Stimulated activated CD4-positive, alpha-beta T cell treated with anti-CD3 and anti-CD28 coated beads, Interleukin-1b, Interleukin-23, amount 100 ng/mL, for 1 hour (primary cell): ENCODE results near the gene MERTK.
A peak's percentile ranks its signal among the peaks of the same experiment; 100 is the strongest.
"Not testable (repeated sequence)": the region's sequence is repeated elsewhere in the genome, so short reads cannot be mapped to it uniquely, and the experiment has no call there.

ENCODE experiments used
- DNase-seq, 2 donors: peaks; one replicate each; pipeline ENCODE4 v3.0.0-alpha.2; 2020; ENCODE audit warnings: low read depth in 2 of 2

MERTK gene

GRCh38 chr2:112041460-112041859 lies 143.1 kb downstream of the MERTK start:
- DNase-seq, result not testable (repeated sequence)

DNA sequence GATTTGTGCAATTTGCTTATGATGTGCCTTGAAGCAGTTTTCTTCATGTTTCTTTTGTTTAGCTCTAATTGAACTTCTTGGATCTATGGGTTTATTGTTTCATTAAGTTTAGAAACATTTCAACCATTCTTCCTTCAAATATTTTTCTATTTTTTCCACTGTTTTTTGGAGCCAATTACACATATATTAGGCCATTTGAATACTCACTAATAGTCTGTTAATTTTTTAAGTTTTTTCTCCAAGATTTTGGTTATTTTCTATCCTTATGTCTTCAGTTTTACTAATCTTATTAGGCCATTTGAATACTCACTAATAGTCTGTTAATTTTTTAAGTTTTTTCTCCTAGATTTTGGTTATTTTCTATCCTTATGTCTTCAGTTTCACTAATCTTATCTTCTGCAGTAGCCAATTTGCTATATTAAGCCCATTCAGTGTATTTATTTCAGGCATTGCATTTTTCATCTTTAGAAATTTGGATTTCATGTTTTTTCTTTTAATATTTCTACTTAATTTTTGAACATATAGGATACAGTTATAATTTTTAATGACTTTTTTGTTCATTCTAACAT lies 147.1 kb downstream of the MERTK start:
- no peak for DNase-seq

DNA sequence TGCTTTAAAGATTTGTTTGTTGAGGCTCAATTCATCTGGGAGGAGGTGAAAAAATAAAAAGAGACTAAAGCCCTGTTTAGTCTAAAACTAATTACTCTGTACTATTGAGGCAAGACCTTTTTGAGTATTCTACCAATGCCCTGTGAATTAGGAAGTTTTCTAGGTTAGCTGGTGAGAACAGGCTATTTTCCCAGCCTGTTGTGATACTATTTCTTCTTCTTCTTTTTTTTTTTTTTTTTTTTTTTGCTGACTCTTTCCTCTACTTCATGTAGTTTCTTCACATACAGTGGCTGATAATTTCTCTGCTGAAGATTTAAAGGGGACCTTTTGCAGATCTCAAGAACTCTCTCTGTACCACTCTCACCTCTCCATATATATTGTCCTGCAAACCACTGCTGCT lies 147.8 kb downstream of the MERTK start:
- DNase-seq, result no peak

- no peak for DNase-seq
Observed at GRCh38 chr2:112047537-112048235, 149.3 kb downstream of the MERTK start.

- no peak for DNase-seq
Observed at GRCh38 chr2:112048236-112048592, 149.8 kb downstream of the MERTK start.

- DNase-seq, result no peak
Observed at GRCh38 chr2:112048887-112049286, 150.5 kb downstream of the MERTK start.

GRCh38 chr2:112050316-112050715 lies 151.9 kb downstream of the MERTK start:
- no peak for DNase-seq

DNA sequence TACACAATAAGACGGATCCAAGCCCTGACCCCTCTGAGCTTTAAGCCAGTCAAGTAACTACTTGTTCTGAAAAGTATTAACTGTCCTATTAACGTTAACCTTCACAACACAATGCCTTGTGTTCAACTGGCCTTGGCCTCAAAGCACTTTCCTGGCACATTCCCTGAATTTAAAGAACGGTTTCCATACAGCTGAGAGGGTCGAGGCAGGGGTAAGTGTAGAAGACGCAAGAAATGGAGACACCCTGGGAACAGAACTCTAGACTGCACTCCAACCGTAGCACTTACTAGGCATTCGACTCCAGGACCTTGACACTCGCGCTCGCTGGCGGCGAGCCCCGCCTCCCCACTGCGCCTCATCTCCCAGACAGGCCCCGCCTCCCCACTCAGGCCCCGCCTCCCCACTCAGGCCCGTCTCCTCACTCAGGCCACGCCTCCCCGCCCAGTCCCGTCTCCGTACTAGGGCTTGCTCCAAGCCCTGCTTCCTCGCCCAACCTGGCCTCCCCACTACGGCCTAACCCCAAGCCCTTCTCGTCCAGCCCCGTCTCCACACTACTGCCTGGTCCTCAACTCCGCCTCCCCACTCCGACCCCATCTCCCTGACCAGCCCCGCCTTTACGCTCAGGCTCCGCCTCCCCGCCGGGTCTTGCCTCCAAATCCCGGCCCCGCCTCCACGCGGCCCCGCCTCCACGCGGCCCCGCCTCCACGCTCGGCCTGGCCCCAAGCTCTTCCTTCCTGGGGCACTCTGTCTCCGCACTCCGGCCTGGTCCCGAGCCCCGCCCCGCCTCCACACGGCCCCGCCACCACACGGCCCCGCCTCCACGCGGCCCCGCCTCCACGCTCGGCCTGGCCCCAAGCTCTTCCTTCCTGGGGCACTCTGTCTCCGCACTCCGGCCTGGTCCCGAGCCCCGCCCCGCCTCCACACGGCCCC lies 155.8 kb downstream of the MERTK start:
- peak; percentile 95 to 98 for DNase-seq

- peak; percentile 95 to 98 for DNase-seq
Observed at GRCh38 chr2:112054847-112055729, 156.7 kb downstream of the MERTK start, which contains the start of gene TMEM87B. Gene TMEM87B (plus strand): TSS chr2:112055269. CDS start chr2:112055592, 323 bp downstream.

DNA sequence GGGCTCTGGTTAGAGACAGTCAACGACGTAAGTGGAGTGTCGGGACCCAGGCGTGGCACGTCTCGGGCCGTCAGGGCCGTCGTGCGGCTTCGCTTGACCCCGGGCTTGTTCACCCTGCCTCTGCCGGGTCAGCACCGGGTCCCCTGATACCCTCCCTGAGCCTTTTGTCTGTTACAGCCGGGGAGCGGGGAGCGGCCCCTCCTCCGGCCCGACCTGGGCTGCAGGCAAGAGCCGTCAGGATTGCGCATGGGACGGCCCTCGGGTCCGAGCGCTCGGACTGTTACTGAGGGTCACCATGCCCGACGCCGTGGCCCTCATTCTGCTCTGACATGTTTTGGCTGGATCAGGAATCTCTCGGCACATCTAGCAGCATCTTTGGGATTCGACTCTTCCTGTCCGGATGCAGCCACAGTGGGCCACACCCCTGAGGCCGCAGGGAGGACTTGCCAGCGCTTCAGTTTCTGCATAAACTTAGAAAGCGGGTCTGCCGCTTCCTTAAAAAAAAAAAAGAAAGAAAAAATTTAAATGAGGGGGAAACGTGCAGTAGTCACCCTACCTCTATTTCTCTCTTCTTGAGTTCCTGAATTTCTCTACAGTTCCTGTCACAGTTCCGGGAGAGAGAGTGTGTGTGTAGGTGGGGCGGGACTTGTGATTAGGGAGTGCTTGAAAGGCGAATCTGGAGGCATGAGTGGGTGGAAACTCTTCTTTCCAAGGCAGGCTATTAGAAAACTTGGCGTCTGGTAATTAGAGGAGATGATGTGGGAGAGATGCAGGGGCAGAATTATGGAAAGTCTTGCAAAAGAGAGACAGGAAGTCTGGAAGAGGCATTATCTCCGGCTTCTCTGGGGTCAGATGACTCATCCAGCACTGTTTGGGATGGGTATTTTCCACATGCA lies 157.6 kb downstream of the MERTK start:
- no peak for DNase-seq

DNA sequence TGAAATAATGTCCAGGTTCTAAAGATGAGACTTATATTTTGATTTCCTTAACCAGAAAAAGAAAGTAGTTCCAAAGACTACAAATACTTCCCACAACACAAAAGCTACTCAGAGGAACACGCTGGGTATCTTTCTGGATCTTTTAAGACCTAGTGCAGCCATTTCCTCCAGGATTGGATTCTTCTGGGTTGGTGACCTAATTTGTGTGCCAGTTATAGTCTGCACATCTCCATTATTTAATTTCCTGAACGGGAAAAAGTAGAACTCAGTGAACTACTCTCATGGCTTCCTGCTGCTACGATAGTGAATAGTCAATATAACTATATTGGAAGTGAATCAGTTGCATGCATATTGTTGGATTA lies 158.2 kb downstream of the MERTK start:
- no peak for DNase-seq

GRCh38 chr2:112059671-112060070 lies 161.3 kb downstream of the MERTK start:
- no peak for DNase-seq

DNA sequence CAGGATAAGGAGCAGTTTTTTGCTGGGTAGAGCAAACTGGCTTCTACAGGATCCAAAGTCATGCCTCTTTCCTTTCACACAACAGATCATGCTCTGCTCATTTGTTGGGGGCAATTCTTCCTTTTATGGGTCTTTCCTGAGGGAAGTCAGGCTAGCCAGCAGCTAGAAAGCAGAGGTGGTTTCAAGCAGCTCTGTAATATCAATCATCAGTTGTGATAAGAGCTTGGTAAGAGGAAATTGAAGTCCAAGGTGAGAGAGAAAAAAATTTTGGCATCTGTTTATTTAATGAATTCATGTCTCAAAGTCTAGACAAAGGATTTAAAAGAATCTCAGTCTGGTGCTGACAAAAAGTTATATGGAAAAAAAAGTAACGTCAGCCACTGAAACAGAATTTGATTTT lies 162.9 kb downstream of the MERTK start:
- no peak for DNase-seq

DNA sequence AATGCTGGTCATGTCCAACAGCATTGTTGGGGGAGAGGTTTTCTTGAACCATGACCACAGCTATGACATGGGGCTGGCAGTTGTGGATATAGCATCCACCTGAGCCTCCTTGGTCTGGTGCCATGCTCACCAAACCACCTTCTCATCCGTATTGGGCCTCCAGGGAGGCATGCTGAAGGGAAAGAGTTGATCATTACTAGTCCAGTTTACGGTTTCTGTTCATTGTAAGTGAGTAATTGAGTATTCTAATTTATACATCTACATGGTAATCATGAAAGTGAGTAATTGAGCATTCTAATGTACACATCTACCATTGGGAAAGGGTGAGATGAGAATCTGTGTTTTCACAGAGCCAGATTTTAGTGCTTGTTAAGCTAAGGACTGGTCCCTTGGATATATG lies 163.4 kb downstream of the MERTK start:
- DNase-seq, result no peak

DNA sequence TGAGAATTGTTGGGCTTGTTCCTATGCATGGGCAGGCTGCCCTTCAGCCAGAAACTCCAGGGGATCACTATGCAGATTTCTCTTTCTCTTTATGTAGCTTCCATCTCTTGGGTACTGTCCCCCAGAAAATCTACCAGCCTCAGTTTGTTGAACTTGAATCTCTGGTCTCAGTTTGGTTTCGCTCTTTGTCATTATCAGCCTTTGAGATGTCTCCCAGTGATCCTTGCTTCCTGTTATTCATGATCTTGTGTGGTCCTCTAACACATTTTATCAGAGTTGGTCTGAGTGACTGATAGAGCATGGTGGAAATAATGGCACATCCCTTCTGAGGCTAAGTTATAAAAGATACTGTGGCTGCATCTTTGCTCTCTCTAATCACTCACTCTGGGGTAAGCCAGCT lies 164.5 kb downstream of the MERTK start:
- DNase-seq, result no peak

DNA sequence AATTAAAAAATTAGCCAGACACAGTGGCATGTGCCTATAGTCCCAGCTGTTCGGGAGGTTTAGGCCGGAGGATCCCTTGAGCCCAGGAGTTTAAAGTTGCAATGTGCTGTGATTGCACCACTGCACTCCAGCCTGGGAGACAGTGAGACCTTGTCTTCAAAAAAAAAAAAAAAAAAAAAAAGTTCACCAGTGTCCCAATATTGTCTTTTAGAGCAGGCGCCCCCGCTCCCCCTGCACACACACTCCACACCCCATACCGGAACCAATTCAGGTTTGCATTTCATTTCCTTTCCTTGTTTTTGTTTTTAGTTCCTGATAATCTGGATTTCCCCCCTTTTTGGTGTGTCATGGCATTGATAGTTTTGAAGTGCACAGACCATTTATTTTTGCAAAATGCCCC lies 167.1 kb downstream of the MERTK start:
- DNase-seq, result no peak

DNA sequence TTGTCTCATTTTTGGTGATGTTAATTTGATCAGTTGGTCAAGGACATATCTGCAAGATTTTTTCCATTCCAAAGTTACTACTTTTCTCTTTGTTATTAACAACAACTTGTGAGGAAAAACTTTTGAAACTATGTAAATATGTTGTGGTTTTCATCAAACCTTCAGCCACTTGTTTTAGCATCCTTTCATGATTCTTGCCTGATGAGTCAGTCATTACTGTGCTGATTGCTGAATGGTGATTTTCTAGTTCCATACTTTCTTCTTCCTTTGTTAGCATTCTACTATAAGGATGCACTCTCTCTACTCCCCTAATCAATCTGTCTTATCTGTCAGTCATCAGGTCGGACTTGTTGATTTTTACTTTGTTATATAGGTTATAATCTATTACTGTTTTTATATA lies 167.6 kb downstream of the MERTK start:
- no peak for DNase-seq

- not testable (repeated sequence) for DNase-seq
Observed at GRCh38 chr2:112069794-112070193, 171.4 kb downstream of the MERTK start.

DNA sequence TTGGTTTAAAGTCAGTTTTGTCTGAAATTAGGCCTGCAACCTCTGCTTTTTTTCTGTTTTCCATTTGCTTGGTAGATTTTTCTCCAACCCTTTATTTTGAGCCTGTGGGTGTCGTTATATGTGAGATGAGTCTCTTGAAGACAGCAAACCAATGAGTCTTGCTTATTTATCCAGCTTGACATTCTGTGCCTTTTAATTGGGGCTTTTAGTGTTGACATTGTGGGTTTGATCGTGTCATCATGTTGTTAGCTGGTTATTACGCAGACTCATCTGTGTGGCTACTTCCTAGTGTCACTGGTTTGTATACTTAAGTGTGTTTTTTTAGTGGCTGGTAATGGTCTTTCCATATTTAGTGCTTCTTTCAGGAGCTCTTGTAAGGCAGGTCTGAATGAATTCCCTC lies 175.5 kb downstream of the MERTK start:
- no peak for DNase-seq

- no peak for DNase-seq
Observed at GRCh38 chr2:112074506-112074905, 176.1 kb downstream of the MERTK start.
